ENCODE results near the gene DENND1A.

The DENND1A gene

DNA sequence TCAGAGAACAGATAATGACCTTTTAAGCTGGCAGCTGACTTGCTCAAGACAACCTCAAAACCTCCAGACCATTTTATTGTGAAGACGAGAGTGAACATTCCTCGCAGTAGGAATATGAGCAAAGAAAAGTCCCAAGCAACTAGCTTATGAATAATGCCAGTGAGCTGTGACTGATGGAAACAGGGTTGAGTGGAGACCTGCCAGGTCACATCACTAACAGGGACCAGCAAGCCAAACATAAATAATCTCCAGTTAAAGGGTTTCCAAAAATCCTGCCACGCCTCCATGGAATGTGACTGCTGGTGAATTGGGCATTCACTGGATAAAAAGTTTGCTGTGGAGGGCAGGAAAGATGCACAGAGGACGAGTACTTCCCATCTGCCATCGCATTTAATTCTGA is 388.5 kb downstream of the DENND1A start:
- no peak for DNase-seq (ENCODE audit: low read depth in 2 of 2)

DNA sequence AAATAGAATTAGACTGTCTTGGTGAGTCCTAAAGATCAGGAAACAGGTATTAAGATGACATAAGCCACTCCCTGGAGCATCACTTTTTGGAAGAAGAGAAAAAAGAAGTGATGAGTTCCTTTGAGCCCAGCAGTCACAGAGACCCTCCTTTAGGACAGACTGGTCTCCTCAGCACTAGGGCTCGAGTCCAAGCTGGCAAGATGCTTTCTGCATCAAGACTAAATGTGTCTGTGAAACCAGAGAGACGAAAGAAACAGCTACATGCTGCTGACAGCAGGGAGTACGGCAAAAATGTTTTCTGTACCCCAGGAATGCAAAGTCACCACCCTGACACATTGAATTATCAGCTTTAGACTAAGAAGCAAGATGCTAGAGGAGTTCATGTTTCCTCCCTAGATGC is 389.5 kb downstream of the DENND1A start:
- no peak for DNase-seq (ENCODE audit: low read depth in 2 of 2)

DNA sequence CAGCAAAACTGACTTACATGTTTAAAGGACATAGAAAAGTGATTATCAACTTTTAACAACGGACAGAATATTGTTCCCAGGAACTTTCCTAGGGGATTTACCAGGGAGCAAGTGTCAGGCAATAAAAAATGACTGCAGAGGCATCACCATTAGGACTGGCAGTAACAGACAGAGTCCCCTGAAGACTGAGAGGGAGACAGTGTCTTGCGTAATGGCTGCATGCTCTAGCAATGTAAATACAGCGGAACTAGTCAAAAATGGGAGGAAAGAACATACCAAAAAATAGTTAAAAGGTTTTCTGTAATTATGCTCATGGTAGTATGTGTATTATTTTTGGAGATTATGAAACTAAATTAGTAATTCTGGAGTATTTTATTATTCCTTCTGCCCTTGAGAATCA is 392.1 kb downstream of the DENND1A start:
- DNase-seq (ENCODE audit: low read depth in 2 of 2) = no peak

DNA sequence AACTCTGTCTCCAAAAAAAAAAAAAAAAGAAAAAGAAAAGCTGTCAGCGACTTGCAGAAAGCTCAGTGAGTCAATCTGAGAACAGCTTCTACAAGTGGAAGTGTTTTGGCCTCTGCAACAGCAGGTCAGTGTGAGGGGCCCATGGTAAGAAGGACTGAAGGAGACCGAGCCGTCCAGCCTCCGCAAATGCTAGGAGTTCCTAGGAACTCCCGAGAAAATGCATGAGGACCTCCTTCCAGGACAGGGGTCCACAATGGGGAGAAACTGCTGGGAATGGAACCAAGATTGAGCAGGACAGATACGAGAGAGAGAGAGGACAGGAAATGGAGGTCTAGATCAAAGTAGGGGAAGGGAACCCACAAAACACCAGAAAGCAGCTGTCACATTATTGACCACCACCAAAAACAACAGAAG is 393.5 kb downstream of the DENND1A start:
- DNase-seq (ENCODE audit: low read depth in 2 of 2) = no peak

DNA sequence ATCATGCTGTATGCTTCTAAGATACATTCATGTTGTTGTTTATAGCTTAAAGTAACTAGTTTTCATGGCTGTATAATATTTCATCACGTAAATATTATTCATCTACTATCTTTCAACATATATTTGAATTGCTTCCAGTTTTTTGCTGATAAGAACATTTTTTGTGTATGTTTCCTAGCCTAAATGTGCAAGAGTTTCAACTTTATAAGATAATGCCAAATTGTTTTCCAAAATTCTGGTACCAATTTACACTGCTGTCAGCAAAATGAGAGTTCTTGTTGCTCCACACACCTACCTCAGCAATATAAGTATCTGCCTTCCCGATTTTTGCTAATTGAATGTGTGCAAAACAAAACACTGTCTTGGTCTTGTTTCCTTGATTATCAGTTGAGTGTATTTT is 395.6 kb downstream of the DENND1A start:
- DNase-seq (ENCODE audit: low read depth in 2 of 2) = no peak

DNA sequence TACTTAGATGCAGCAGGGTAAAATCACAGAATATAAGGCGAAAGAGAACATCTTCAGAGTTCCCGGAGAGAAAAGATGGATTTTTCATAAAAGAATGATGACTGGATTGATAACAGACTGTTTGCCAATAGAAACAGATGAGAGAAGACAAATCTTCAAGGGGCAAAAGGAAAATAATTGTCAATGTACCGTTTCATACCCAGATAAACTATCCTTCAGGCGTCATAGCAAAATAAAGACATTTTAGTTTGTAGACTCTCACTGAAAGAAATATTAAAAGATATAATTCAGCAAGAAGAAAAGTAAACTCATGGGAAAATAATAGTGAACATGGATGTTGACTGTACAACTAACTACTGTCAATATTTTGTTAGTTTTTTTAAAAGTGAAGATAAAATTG is 399.7 kb downstream of the DENND1A start:
- no peak for DNase-seq (ENCODE audit: low read depth in 2 of 2)

DNA sequence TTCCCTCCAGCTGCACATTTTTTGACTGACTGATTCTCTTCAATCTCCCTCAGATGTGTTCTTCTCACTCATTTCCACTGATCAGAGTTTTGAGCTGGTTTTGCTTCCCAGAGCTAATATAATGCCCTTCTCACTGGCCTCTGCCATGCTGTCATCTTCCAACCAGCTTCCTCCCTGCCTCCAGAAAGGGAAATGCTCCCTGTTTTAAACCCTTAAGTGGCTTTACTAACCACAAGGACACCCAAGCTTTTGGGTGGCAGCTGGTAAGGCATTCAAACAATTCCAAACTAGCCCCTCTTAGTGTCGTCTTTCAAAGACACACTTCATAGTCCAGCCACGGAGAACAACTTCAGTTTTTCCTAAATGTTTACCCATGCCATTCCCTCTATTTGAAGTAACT is 401.4 kb downstream of the DENND1A start:
- no peak for DNase-seq (ENCODE audit: low read depth in 2 of 2)

DNA sequence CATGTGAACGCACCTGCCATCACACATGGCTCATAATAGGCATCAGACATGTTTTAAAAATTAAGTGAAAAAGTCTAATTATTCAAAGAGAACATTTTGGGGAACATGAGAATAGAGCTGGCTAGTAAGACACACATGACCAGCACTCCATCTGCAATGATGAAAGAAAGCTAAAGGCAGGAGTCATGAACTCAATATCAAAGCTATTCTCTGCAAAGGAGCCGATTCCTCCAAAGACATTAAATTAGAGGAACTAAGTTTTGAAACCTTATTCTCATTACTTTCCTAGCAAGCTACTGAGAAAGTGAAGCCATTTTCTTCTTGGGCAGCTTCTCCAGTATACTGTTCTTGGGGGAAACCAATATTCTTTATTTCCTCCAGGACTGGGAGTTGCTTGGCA is 401.9 kb downstream of the DENND1A start:
- no peak for DNase-seq (ENCODE audit: low read depth in 2 of 2)

DNA sequence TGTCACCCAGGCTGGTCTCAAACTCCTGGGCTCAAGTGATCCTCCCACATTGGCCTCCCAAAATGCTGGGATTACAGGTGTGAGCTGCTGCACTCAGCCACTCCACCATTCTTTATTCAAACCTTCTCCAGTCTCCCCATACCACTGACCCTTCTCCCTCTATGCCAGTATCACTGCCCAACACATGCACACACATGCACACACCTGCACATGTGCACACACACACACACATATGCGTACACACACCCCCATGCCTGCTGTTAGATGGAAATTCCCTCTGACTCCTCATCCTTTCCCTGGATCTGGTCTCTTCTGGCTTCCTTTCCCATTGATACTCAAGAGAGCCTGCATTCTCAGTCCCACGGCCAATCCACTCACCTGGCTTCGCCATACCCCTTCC is 404.0 kb downstream of the DENND1A start:
- DNase-seq (ENCODE audit: low read depth in 2 of 2) = no peak

DNA sequence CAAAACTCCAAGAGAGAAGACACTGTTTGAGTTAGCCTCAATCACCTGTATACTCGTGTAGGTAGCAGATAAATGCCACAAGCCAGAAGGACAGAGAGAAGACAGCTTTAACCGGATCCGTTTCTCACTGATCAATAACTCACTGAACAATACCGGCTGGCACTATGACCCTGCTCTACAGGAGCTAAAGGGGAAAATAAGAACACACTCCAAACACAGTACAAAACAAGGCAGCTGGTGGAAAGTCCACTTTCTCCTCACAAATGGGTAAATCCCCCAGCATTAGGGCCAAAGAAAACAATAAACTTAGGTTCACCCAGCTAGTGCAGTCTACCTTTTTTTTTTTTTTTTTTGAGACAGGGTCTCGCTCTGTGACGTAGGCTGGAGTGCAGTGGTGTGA is 404.5 kb downstream of the DENND1A start:
- DNase-seq (ENCODE audit: low read depth in 2 of 2) = no peak

DNA sequence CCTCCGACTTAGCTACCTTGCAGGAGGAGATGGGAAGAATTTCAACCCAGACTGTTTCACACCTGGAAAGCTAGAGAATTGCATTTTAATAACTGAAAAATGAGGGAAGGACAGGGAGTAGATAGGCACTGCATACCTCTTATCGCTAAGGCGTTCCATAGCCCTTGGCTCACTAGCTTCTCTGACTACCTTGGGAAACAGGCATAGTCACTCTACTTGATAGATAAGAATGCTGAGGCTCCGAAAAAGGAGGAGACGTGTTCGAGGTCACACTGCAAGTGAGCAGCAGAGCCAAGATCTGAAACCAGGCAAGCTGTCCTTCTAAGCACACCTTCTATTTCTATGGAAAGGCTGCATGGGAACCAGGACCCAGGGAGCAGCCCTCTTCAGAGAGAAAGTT is 405.1 kb downstream of the DENND1A start:
- no peak for DNase-seq (ENCODE audit: low read depth in 2 of 2)

DNA sequence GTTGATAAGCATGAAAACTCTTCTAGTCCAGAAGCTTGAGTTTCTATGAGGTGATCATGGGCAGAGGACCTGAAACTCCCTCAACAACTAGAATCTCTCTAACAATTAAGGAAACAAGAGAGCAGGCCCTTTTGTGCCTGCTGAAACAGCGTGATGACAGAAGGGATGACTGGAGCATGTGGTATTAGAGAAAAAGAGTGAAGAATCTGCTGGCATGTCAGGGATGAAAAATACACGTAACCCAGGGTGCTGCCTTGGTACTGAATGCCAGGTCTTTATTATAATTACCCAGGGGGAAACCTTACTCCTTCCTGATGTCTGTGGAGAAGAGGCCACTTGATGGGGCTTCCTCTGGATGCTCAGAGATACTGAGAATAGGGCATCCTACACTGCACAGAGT is 406.1 kb downstream of the DENND1A start:
- no peak for DNase-seq (ENCODE audit: low read depth in 2 of 2)

DNA sequence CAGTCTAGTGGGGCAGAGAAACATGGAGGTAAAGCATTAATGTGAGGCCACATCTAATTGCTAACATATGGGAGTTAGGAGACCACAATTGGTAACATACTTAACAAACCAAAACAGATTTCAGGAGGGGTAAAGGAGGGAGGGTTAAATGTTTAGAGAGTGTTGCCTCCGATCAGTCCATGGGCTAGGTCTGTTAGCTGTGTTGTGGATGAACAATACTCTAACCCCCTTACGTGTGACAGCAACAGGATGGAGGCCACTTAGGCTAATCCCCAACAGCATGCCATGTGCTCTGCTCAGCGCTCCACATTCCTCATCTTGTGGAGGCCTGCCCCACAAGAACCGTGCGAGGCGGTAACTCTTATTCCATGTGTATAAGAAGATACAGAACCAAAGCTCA is 406.9 kb downstream of the DENND1A start:
- DNase-seq (ENCODE audit: low read depth in 2 of 2) = no peak

DNA sequence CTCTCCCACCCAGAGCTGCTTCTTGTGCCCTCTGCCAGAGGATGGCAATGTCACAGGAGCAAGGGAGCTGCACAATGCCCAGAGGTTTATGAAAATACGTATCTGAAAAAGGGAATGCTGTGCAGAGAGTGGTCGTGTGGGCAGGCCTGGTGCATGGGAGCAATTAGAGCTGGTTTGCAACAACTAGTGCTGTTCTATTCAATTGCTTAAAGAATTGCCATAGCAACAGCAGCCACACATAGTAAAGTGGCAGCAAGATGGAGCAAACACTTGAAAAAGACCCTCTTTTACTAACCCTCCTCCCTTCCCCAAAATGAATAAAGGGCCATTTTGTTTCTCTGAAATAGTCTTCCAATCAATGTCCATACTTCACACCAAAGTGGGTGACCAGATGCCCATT is 407.7 kb downstream of the DENND1A start:
- no peak for DNase-seq (ENCODE audit: low read depth in 2 of 2)

DNA sequence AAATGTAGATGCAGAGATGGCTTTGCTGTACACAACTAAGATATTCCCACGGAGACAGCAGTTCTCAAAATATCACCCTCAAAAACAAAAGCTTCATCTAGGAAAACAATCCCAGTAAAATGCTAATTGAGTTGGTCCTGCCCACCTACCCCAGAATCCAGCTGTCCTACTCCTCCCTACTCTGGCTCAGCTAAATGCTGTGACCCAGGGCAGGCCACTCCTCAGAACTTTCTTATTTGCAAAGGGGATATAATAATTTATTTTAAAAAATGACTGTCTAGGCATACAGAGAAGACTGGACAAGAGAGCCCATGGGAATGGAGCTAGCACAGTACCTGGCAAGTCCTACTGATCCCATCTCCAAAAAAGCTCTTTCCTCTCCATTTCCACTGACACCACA is 411.6 kb downstream of the DENND1A start:
- no peak for DNase-seq (ENCODE audit: low read depth in 2 of 2)

DNA sequence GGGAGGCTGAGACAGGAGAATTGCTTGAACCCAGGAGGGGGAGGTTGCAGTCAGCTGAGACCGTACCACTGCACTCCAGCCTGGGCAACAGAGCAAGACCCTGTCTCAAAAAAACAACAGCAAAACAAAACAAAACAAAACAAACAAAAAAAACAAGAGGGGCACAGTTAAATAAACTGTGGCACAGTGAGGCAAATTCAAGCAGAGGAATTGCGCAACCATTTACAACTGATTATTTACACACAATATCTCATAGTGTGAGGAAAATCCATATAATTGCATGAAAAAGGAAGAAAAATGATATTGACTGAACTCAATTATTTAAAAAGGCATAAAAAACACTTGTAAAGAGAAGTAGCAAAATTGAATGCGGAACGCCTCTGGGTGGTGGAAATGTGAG is 412.4 kb downstream of the DENND1A start:
- DNase-seq (ENCODE audit: low read depth in 2 of 2) = no peak

DNA sequence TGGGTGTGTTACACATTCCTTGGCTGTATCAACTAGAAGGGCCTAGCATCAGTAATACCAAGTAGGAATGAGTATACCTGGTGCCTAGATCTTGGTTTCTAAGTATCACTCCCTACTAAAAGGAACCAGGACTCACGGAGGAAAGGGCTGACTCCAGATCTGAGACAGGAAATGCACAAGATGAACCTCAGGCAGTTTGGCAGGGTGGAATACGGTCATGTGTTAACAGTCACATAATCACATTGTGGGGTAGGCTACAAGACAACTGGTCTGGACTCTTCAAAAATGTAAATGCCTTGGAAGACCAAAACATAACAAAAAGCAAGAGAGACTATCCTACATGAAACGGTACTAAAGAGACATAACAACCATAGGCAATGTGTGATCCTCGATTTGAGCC is 415.2 kb downstream of the DENND1A start:
- DNase-seq (ENCODE audit: low read depth in 2 of 2) = no peak

DNA sequence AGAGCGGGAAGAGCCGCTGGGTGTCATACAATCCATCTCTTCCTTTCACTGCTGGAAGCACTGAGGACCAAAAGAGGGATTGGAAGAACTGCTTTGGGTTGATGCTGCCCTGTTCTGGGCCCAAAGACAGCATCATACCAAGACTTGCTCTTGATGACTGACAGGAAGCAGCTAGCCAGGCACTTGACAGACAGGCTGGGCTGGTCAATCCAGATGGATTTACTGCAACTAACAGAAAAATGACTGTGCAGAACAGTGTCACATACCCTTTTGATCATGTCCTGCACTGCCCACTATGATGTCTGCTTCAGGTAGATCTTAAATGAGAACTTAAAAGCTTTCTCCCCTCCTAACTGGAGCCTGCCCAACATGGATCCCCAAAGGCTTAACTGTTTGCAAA is 416.4 kb downstream of the DENND1A start:
- no peak for DNase-seq (ENCODE audit: low read depth in 2 of 2)

DNA sequence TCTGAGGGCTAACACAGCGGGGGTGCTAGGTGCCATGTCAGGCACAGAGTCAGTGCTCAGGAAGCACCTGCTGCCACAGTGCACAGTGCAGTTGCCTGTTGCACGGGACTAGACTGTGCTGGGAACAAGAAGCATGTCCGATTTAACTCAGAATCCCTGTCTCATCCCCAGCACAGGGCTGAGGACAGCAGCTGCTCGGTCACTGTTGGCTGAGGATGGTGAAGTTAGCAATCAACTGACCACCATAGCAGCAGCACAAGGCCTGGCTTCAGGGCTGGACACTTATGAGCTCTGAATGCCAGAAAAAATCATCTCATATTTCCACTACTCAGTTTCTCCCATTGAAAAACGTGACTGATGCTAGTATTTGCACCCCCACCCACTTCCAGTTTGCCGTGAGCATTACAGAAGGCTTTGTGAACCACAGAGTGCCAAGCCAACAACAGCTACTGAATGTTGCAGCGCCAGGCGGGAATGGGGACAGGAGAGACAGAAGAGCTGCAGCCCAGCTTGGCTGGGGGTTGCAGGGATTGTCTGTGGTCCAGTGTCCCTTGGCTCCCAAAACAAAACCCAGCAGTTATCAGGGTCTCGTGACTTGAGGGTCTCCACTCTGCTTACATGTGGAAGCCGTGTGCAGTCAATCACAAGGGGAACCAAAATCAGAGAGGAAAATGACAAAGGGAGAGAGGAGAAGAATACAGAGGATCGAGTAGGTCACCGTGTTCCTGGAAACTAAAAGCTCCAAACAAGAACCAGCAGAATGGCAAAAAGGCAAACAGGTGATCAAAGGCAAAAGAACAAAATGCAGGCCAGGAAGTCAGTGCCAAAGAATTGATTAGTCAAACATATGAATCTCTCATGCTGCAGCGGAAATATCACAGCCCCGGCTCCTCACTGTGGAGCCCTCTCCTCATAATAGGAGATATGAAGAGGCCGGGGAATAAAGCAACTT is 418.3 kb downstream of the DENND1A start:
- DNase-seq (ENCODE audit: low read depth in 2 of 2) = no peak

DNA sequence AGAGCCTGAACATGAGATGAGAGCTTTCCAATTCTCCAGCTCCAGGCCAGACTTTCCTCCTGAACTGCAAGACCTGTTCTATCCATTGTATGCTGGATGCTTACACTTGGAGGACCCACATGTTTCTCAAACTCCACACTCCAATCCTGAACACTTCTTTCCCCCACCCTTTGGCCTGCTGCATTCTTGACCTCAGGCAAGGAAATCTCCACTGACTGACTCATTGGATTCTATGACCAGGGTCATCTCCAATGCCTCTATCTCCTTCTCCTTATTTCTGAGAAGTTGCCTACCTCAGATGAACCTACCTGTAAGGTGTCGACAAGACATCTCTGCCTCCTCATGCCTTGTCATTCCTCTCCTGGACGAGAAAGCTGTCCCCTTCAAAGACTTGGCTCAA is 420.3 kb downstream of the DENND1A start:
- DNase-seq (ENCODE audit: low read depth in 2 of 2) = no peak

DNA sequence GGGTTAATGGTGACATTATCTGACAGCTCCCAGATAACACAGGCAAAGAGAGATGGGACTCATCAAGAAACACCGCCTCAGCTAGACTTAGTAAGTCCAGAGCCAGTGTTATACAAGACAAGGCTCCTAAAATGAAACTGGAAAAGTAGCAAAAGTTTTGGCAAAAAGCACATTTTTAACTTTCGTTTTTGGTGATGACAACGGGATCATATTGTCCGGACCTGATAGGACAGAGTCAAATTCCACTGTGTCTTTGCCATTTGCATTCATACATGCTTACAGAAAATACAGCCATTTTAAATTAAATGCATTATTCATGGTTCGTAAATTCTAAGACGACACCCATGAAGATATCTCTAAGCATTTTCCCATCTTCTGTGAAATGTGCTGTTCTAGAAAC is 421.9 kb downstream of the DENND1A start:
- DNase-seq (ENCODE audit: low read depth in 2 of 2) = no peak

DNA sequence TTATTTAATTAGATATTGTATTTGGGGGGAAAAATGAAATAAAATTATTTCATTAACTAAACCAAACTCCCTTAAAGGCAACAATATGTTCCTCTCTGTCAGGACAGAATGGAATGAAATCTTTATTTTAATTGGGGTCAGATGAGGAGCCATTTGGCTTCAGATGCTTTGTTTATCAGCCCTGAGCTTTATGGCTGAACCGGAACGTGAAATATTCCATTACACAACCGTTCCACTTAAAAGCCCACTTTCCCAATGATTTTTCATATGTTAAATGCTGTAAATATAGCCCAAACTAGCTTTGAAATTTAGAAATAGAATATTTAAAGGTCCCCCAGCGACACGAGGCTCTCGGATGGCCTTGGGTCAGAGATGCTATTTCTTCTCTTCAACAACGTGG is 424.4 kb downstream of the DENND1A start:
- no peak for DNase-seq (ENCODE audit: low read depth in 2 of 2)

DNA sequence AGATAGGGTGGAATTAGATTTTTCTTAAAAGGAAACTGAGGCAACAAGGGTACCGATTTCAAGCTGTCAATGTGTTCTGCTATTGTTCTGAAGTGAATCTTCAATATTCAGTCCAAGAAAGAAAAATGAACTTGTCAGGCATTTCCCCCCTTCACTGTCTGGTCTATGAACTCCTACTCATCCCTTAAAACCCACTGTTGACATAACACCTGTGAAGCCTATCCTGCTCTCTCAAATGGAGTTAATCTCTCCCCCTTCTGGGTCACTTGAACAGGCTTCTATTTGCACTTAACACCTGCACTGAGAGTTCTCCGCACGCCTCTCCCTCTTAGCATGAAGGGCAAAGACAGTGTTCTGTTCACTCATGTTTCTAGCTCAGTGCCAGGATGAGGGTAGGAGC is 429.6 kb downstream of the DENND1A start:
- no peak for DNase-seq (ENCODE audit: low read depth in 2 of 2)

DNA sequence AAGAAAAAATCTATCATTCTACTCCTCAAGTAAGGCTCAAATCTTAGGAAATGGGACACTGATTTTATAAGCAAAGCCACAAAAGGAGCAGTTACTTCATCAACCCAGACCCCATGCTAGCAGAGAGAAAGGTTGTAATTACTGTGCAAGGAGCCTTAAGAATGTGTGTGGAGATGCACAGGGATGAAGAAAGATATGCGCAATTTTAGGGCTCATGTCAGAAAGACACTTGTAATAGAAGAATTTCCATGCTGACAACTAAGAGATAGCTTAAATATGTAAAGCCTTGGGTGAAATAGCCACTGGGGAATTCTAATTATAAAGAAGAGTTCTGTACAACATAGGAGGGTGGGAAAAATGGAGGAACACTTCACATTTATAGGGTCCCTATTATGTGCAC is 432.1 kb downstream of the DENND1A start:
- DNase-seq (ENCODE audit: low read depth in 2 of 2) = no peak

All from stimulated activated CD4-positive, alpha-beta T cell treated with anti-CD3 and anti-CD28 coated beads, Interleukin-15, amount 100 ng/mL, for 48 hours (primary cell).